ENCODE data around the gene COMMD10.
"Not testable (repeated sequence)": the region's sequence is repeated elsewhere in the genome, so short reads cannot be mapped to it uniquely, and the experiment has no call there.

Gene COMMD10

DNA sequence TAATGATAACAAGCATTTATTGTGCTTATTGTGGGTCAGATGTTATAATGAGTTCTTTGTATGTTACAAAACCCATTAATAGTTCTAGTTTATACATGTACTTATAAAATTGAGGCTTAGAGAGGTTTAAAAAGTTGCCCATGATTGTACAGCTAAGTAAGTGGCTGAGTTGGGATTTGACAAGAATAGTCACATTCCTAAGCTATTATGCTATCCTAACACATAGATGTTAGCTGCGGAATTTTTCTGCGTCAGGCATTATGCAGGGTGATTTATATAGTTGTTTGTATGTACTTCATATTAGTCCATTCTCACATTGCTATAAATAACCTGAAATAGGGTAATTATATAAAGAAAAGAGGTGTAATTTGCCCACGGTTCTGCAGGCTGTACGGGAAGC is 12.5 kb downstream of the COMMD10 start:
- no peak for DNase-seq (ENCODE audit: low spot score)

DNA sequence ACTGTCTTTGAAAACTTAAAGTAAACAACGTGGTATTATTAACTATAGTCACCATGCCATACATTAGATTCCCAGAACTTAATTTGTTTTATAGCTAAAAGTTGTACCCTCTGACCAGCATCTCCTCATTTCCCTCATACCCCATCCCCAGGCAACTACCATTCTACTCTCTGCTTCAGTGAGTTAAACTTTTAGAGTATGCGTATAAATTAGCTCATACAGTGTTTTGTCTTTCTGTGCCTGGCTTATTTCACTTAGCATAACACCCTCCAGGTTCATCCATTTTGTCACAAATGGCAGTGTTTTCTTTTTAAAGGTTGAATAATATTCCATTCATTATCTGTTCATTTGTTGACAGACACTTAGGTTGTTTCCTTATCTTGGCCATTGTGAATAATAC is 14.2 kb downstream of the COMMD10 start:
- DNase-seq (ENCODE audit: low spot score) = no peak

DNA sequence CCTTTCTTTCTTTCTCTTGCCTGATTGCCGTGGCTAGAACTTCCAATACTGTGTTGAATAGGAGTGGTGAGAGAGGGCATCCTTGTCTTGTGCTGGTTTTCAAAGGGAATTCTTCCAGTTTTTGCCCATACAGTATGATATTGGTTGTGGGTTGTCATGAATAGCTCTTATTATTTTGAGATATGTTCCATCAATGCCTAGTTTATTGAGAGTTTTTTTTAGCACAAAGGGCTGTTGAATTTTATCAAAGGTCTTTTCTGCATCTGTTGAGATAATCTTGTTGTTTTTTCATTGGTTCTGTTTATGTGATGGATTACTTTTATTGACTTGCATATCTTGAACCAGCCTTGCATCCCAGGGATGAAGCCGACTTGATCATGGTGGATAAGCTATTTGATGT is 20.1 kb downstream of the COMMD10 start:
- DNase-seq (ENCODE audit: low spot score) = not testable (repeated sequence)

DNA sequence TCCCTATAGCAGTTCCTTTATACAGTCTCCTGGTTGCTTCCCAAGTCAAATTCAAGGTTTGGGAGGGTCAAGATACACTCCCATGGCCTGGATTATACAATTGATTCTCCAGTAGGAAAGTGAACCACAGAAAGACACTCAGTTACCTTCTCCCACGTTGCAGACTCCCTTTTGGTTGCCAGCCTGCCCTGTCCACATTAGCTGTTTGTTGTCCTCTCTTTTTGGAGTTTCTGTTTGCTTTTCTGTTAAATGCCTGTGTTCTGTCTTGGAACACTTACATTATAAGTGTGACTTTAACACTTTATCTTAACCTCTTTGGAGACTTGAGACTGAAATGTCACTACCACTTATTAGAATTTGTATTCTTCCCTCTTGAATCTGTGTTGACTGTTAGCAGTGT is 30.3 kb downstream of the COMMD10 start:
- no peak for DNase-seq (ENCODE audit: low spot score)

DNA sequence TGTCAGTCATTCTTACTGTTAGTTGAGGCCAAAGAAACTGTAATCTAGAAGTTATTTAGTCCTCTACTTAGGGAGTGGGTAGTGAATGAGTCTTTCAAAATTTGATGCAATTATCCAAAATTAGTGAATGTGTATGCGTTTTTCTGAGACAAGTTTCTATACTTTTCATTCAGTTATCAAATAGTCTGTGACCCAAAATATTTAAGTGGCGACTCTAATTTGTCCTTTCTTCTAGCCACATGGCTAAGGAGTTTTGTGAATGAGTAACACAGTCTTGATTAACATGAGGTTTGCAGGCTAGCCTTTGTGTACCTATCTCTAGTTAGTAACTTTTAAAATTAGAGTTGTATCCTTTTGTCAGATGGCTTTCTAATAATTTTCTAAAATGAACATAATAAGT is 45.6 kb downstream of the COMMD10 start:
- DNase-seq (ENCODE audit: low spot score) = no peak

DNA sequence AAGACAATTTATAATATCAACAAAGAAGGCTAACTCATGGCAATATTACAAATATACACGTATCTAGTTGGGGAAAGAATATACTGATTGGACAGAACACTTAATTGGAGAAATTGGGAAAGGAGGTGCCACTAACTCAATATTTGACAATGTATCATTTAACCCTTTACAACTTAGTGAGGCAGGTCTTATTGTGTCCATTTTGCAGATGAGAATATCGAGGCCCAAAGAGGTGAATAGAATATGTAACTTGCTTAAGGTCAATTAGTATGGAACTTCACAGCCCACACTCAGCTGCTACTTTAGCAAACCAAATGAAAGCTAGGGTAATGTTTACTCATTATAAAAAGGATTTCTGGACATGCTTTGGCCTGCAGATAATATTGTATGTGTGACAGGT is 46.2 kb downstream of the COMMD10 start:
- DNase-seq (ENCODE audit: low spot score) = no peak

DNA sequence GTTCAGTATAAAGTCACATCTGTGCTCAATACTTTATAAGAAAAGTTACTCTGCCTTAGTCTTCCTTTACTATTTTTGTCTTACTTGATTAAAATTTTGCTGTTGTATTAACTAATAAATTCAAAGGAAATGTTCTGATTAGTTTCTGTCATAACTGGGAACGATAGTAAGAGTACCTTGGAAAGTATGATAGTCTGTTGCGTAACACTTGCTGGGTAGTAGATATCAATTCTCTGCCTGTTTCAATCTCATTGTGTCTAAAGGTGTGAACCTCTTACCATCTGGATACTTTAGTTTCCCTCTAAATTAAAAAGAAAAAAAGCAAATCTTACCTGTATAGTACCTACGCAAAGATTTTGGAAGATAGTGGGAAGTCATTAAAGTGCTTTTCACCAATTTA is 48.5 kb downstream of the COMMD10 start:
- no peak for DNase-seq (ENCODE audit: low spot score)

DNA sequence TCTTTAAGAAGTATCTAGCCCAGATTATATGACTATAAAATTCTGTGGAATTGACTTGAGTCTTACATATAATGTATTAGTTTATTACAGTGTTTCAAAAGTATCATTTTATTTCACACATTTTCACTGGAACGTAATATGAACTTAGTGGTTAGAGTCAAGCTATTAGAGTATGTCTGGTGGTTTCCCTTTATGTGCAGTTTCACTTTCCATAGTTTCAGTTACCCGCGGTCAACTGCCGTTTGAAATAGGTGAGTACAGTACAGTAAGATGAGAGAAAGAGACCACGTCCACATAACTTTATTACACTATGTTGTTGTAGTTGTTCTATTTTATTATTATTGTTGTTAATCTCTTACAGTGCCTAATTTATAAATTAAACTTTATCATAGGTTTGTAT is 50.5 kb downstream of the COMMD10 start:
- peak; percentile 45 for DNase-seq (ENCODE audit: low spot score)

DNA sequence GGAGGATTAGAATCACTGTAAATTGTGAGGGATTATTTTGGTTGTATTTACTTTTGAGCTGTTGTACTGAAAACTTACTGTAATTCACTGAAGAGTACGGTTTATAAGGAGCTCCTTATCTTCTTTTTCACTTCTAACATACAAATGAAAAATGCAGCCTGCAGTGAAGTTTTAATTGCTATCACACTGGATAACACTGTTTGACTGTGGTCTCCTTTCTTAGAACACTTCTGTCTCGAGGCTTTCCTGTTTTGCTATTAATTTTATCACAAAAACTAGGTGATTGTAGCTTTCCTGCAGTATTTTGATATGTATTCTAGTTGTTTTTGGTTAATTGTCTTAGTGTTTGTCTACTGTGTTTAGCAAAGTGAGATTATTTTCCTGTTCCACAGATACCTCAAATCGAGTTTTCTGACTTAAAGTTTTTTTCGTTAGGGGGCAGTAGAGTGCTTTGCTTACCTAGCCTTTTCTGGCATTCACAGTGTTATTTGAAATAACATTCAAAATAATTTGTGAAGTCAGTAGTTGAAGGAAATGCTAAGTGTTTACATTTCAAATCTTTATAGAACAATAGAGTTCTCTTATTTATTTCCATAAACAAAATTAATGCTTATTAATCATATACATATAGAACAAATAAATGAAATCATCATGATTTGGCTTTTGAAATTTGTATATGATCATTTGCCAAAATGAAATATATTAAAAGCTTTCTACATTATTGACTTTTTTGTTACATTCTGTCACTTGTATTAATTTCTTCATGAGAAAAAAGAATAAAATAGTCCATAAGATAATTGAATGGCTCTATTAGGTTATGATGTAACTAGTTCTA is 52.9 kb downstream of the COMMD10 start:
- DNase-seq (ENCODE audit: low spot score) = peak; percentile 54

DNA sequence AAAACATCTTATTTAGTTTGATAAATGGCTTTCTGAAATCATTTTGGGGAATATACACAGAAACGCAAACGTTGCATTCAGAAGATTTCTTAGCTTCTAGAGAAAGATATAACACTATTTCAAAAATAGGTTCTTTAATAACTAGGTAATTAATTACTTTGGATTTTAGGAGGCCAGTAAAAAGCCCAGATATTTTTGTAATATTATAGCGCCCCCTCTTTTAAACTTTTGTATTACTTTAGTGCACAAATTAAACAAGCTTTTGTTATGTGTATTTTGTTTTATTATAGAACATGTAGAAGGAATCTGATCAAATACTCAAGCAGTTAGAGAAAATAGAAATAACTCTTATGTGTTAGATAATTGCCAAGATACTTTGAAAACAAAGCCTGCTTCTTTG is 57.7 kb downstream of the COMMD10 start:
- no peak for DNase-seq (ENCODE audit: low spot score)

DNA sequence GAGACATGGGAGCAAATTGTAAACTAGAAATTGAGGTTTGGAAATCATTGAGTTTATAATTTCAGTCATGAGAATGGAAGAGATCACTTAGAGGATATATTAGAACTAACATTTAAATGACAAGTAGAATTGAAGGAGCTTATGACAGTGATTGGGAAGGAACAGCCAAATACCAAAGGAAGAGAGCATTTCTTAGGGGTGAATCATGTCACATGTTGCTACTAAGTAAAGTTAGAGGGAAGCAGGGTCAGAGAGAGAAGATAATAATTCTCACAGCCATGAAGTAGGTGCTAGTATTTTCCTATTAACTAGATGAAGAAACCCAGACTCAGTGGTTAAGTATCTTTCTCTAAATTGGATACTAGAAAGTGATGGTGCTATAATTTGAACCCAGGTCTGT is 59.3 kb downstream of the COMMD10 start:
- DNase-seq (ENCODE audit: low spot score) = no peak

DNA sequence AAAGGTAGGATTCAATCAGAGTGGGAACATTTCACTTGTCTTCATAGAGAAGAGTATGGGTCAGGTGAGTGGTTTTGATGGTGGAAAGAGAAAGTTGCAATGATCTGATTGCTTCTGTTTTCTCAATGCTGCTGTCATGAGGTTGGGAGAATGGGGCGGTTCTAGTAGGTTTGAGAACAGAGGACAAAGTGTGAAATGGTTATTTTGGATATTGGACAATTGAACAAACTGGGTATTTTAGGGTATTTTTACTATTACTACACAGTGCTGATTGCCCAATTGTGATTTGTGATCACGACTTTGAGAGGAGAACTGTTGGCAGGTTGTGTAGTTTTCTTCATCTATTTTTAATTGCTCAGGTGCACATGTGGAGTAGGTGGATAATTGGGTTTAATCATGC is 60.2 kb downstream of the COMMD10 start:
- DNase-seq (ENCODE audit: low spot score) = no peak

DNA sequence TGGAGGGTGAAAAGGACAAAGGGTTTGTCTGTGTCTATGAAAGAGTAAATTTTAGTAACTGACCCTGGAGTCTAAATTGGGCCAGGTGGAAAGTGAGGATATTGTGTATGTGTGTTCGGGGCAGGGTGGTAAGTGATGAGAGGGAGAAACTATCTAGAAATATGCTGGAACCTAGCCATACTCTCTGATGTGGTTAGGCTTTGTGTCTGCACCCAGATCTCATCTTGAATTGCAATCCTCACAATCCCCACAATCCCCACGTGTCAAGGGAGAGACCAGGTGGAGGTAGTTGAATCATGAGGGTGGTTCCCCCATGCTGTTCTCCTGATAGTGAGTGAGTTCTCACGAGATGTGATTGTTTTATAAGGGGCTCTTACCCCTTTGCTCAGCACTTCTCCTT is 60.6 kb downstream of the COMMD10 start:
- DNase-seq (ENCODE audit: low spot score) = no peak

DNA sequence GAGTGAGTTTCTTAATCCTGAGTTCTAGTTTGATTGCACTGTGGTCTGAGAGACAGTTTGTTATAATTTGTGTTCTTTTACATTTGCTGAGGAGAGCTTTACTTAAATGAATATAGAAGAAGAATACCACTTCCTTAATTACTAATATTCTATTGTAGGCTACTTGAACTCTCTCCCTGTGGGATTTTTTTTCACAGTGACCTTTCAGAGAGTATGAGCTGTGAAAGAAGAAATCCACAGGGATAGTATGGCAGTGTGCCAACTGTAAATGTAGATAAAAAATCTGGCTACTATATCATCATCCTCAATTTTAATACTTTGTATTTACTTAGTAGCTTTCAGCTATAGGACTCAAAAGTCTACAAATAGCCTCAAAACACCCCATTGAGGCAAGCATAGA is 67.3 kb downstream of the COMMD10 start:
- no peak for DNase-seq (ENCODE audit: low spot score)

DNA sequence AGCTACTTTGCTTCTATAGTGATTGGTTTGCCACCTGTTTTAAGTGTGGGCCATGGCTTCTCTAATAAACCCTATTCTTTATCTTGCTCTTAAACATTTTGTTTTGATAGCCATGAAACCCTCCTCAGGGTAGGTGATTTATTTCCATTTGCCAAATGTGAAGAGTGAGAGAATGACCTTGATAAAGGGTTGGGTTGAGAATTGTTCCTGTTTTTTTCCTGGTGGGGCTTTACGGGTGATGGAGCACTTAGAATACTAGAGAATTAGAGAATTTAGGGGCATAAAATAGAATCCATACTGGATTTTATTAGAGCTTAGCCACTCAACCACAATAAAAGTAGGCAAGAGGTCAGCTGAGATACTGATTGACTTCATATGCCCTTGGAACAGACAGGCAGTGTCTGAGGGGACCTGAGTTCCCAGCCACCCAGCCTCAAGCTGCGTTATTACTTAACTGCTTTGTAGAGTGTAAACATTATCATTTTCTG is 68.9 kb downstream of the COMMD10 start:
- no peak for DNase-seq (ENCODE audit: low spot score)

DNA sequence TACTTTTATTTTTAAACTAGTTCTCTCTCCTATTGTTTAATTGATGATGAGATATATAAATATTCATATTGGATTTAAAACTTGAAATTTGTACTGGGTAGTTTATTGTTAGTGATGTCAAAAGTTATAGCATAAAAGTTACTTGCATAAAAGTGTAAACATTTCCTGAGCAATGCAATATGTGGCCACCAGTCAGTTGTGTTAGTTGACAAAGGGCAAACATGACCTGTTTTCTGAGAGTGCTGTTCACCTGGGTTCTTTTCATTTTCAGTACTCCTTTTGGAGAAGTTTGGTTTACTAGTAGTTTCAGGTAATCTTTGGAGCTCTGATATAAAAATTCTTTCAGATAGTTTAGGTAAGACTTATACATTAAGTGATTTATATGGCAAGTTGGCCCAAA is 69.4 kb downstream of the COMMD10 start:
- DNase-seq (ENCODE audit: low spot score) = no peak

DNA sequence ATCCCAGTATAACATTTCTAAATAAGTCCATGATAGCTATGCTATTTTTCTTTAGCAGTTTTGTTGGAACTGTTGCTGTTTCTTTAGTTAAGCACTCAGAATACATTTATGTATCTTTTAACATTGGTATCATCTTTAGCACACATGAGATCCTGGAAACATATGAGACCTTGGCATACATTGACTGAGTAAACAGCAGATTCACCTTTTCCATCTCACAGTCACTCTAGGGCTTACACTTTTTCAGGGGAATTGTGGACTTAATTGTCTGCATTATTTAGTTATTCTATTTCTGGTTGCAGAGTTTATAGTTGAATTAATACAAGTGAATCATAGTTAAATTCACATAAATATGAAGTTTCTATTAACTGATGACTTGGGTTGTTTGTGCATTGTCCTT is 70.1 kb downstream of the COMMD10 start:
- no peak for DNase-seq (ENCODE audit: low spot score)

DNA sequence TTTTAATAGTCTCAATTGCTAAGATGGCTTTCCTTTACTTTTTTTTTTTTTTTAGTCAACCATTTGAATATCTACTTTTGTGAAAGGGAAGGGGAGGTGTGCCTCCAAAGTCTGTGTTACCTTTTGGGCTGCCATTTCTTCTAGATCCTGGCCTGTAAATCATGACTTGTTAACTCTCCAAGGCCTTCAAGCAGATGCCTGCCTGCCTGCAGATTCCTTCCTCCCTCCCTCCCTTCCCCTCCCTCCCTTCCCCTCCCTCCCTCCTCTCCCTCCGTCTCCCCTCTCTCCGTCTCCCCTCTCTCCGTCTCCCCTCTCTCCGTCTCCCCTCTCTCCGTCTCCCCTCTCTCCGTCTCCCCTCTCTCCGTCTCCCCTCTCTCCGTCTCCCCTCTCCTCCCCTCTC is 73.1 kb downstream of the COMMD10 start:
- no peak for DNase-seq (ENCODE audit: low spot score)

DNA sequence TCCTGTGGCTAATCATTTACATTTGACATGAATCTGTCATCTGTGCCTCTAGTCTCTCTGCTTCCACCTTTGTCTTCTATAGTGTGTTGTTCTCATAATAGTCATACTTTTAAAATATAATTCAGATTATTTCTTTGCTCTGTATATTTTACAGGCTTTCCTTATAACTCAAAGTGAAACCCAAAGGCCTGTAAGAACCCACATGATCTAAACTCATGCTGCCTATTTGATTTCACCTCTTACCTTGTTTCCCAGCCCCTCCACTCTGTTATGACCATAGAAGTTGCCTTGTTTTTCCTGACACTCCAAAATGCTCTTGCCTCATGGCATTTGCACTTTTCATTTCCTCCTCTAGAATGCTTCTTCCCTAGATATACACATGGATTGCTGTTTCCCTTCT is 74.2 kb downstream of the COMMD10 start:
- no peak for DNase-seq (ENCODE audit: low spot score)

DNA sequence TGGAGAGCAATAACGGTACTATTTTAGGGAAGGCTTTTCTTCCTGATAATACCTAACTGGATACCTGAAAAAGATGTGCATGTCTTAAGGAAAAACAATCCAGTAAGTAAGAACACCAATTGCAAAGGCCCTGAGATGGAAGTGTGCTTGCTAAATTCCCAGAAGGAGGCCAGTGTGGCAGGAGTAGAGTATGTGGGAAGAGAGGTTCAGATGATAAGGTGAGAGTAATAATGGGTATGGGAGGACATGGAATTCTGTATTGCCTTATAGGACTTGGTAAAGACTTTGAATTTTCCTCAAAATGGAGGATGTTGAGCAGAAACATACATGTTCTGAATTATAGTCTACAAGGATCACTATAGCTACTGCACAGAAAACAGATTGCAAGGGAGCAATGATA is 89.3 kb downstream of the COMMD10 start:
- DNase-seq (ENCODE audit: low spot score) = no peak

DNA sequence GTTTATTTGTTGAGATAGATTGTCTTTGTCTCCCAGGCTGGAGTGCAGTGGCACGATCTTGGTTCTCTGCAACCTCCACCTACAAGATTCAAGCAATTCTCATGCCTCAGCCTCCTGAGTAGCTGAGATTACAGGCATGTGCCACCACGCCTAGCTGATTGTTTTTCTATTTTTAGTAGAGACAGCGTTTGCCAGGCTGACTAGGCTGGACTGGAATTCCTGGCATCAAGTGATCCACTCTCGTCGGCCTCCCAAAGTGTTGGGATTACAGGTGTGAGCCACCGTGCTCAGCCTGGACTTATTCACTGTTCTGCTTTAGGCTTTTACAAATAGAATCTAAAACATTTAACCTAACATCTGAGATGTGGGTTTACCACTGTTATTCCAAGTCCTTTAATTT is 91.3 kb downstream of the COMMD10 start:
- no peak for DNase-seq (ENCODE audit: low spot score)

DNA sequence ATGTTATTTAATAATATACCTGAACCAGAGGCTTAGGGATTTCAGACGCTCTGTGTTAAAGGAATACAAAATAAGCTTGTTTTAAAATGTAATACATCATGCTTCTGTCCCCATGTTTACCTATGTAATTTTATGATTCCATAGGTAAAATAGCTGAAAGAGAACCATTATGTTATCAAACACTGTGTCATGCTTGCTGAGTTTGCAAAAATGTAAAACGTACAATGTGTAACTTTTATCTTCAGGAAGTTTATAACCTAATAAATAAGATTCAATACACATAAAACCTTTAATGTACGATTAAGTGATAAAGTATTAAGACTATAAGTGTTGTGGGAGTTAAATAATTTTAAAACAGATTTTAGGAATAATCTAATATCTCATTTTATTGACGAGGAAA is 94.1 kb downstream of the COMMD10 start:
- DNase-seq (ENCODE audit: low spot score) = no peak

DNA sequence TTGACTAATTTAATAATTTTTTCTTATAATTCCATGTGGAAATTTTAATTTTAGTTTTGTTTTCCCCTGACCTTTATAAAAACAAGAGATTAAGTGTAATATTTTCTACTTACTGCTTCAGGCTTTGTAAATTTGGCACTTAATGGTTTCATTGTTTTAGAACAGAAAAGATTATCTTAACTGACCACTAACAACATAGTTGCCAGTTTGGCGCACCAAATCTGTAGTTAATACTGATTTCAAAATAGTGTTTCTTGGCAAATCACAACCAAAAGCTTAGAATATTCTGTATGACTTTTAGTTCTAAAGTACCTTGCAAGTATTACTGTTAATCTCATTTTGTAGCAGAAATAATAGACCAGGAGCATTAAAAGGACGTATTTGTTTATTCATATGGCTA is 124.3 kb downstream of the COMMD10 start:
- no peak for DNase-seq (ENCODE audit: low spot score)

DNA sequence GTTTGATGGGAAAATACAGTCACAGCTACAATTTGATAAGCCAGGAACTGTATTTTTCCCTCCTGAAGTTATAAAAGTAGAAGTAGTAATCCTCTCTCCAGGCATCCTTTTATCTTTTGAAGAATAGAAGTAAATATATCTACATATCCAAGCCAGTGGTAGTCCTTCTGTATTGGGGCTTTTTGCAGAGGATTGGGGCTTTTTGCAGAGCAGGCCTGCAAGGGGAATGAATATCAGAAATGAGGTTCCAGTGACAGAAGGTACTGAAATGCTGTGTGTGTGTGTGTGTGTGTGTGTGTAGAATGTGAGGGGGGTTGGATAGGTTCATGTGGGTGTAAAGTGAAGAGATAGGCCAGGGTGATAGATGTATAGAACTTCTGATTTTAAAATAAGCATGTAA is 127.4 kb downstream of the COMMD10 start:
- DNase-seq (ENCODE audit: low spot score) = no peak
